GM23248 (cell line): ENCODE results near the gene RASA3. TPM values are rescaled to one million over a fixed set of nuclear protein-coding genes. Genes with fewer than 3 reads are reported as not detected.
A peak's percentile ranks its signal among the peaks of the same experiment; 100 is the strongest.

Experiments
- DNase-seq: peaks from one replicate; pipeline ENCODE4 v3.0.0-alpha.2; 2015
- H2AFZ ChIP-seq: fragments of 200-600 bp; sonication (generic); 2 replicates; pipeline ENCODE4 v1.6.1; 2016; ENCODE audit warnings: antibody characterized with exemption
- H3F3A ChIP-seq: fragments of 200-600 bp; sonication (generic); 2 replicates; pipeline ENCODE4 v1.6.1; 2016; ENCODE audit warnings: mild to moderate bottlenecking, antibody characterized with exemption, mixed run types; ENCODE audit not compliant: insufficient read depth
- H3K27ac ChIP-seq: fragments of 200-600 bp; sonication (generic); 2 replicates; pipeline ENCODE4 v1.5.1; 2016; ENCODE audit warnings: mild to moderate bottlenecking
- H3K27me3 ChIP-seq: fragments of 200-600 bp; sonication (generic); replicated peaks from 2 replicates; pipeline ENCODE4 v1.6.1; 2016; ENCODE audit warnings: mild to moderate bottlenecking; ENCODE audit not compliant: insufficient read depth
- H3K36me3 ChIP-seq: fragments of 200-600 bp; sonication (generic); 2 replicates; pipeline ENCODE4 v1.6.1; 2016; ENCODE audit warnings: low read depth, mild to moderate bottlenecking
- H3K4me1 ChIP-seq: fragments of 200-600 bp; sonication (generic); 2 replicates; pipeline ENCODE4 v1.6.1; 2016; ENCODE audit warnings: mild to moderate bottlenecking; ENCODE audit not compliant: insufficient read depth
- H3K4me2 ChIP-seq: fragments of 200-600 bp; sonication (generic); one replicate; pipeline ENCODE4 v1.6.1; 2016; ENCODE audit warnings: mild to moderate bottlenecking; ENCODE audit not compliant: unreplicated experiment
- H3K4me3 ChIP-seq: fragments of 200-600 bp; sonication (generic); 2 replicates; pipeline ENCODE4 v1.5.1; 2016; ENCODE audit warnings: mild to moderate bottlenecking
- H3K79me2 ChIP-seq: fragments of 200-600 bp; sonication (generic); 2 replicates; pipeline ENCODE4 v1.6.1; 2016; ENCODE audit warnings: mild to moderate bottlenecking; ENCODE audit not compliant: insufficient read depth
- H3K9ac ChIP-seq: fragments of 200-600 bp; sonication (generic); 2 replicates; pipeline ENCODE4 v1.6.1; 2016; ENCODE audit warnings: mild to moderate bottlenecking
- H3K9me2 ChIP-seq: fragments of 200-600 bp; sonication (generic); 2 replicates; pipeline ENCODE4 v1.6.1; 2016; ENCODE audit warnings: mixed run types, mild to moderate bottlenecking, moderate library complexity; ENCODE audit not compliant: insufficient read depth
- H3K9me3 ChIP-seq: fragments of 200-600 bp; sonication (generic); one replicate; pipeline ENCODE4 v1.6.1; 2017; ENCODE audit warnings: low read depth
- H4K20me1 ChIP-seq: fragments of 200-600 bp; sonication (generic); 2 replicates; pipeline ENCODE4 v1.6.0; 2016; ENCODE audit not compliant: insufficient read depth
- EZH2 ChIP-seq: fragments of 200-600 bp; sonication (generic); IDR thresholded peaks from 2 replicates; pipeline ENCODE4 v1.6.1; 2018; ENCODE audit warnings: antibody characterized with exemption, mild to moderate bottlenecking; ENCODE audit not compliant: insufficient read depth, poor library complexity, severe bottlenecking
- EZH2phosphoT487 ChIP-seq: fragments of 200-600 bp; sonication (generic); IDR thresholded peaks from 2 replicates; pipeline ENCODE4 v1.6.1; 2018; ENCODE audit warnings: antibody characterized with exemption, moderate library complexity, mild to moderate bottlenecking, low read depth; ENCODE audit not compliant: insufficient read depth
- WGBS, 2 experiments: methylation state at CpG; one replicate each; pipeline ENCODE4 v1.1.6; 2015 to 2017; ENCODE audit warnings: low lambda C conversion rate in 2 of 2, low coverage in 1 of 2; ENCODE audit errors: missing lambda C conversion rate in 2 of 2; 5-methylcytosine and 5-hydroxymethylcytosine counted together
- in situ Hi-C: fragments of 300-500 bp; cut with MboI; formaldehyde crosslinking; loops from 2 replicates; pipeline ENCODE4 v1.15.0; 2020
- polyA plus RNA-seq: library from polyadenylated mRNA; unstranded; fragments of >200 nt; fragmentation: Nextera tagmentation; extraction: Ambion mirVana; gene quantifications from 2 replicates; pipeline ENCODE4 v1.2.1, GENCODE V29; 2016
- total RNA-seq: library from RNA; depleted of rRNA; stranded (reverse); fragments of >200 nt; shearing (Covaris generic); gene quantifications from 2 replicates; pipeline ENCODE4 v1.2.3, GENCODE V29; 2014

The RASA3 gene
- total and polyA plus RNA-seq, 2 experiments from 2014 or later, result 34.3 to 36.7 TPM

- Histone ChIP-seq H3K4me3 (peak overlapping the region; percentile 66), H3K4me1 (peaks cover 63% of the 10 kb centered on the region), H3K79me2 (peaks cover 61% of the 10 kb centered on the region), H3K27ac (peak overlapping the region; percentile 100), H3K27me3 (no peaks in the 10 kb centered on the region), H3K9me2 (no peaks in the 10 kb centered on the region), H3K9me3 (no peaks in the 10 kb centered on the region), H3F3A (peaks cover 52% of the 10 kb centered on the region), H2AFZ (no peak overlapping the region), H3K4me2 (peak overlapping the region; percentile 81), H3K36me3 (no peaks in the 10 kb centered on the region), H4K20me1 (no peaks in the 10 kb centered on the region), H3K9ac (peak overlapping the region; percentile 95)
- in situ Hi-C loops, result no loop called here
- no peak for TF ChIP-seq EZH2
- no peak for TF ChIP-seq EZH2phosphoT487
- 0 to 1% methylated on average over 24 to 25 of the region's 25 CpGs for WGBS, 2 experiments
- peak; percentile 99 for DNase-seq
These were observed 67.1 kb downstream of the RASA3 start for GRCh38 chr13:114065141-114065925.

GRCh38 chr13:114064450-114065140 is 67.8 kb downstream of the RASA3 start:
- peak; percentile 66 for DNase-seq
- Histone ChIP-seq H3K79me2 (peaks cover 65% of the 10 kb centered on the region), H3K9me3 (no peaks in the 10 kb centered on the region), H3K4me2 (peak overlapping the region; percentile 81), H3K9ac (peak overlapping the region; percentile 95), H3K36me3 (no peaks in the 10 kb centered on the region), H3K27me3 (no peaks in the 10 kb centered on the region), H3K4me3 (peak overlapping the region; percentile 66), H3K9me2 (no peaks in the 10 kb centered on the region), H3K27ac (peak overlapping the region; percentile 100), H3K4me1 (peaks cover 63% of the 10 kb centered on the region), H3F3A (peaks cover 52% of the 10 kb centered on the region), H2AFZ (no peak overlapping the region), H4K20me1 (no peaks in the 10 kb centered on the region)
- in situ Hi-C loops, result no loop called here
- TF ChIP-seq EZH2, result no peak
- no peak for TF ChIP-seq EZH2phosphoT487
- WGBS, 2 experiments, result 3% methylated on average over 20 of the region's 20 CpGs

- peak overlapping the region; percentile 100 for H3K27ac ChIP-seq
- H3K79me2 ChIP-seq, result peaks cover 67% of the 10 kb centered on the region
- no peaks in the 10 kb centered on the region for H3K9me2 ChIP-seq
- no peak overlapping the region for H2AFZ ChIP-seq
- H4K20me1 ChIP-seq, result no peaks in the 10 kb centered on the region
- H3K9me3 ChIP-seq, result no peaks in the 10 kb centered on the region
- H3K27me3 ChIP-seq, result no peaks in the 10 kb centered on the region
- no peaks in the 10 kb centered on the region for H3K36me3 ChIP-seq
- peak overlapping the region; percentile 81 for H3K4me2 ChIP-seq
- peak overlapping the region; percentile 95 for H3K9ac ChIP-seq
- TF ChIP-seq EZH2 (no peak), EZH2phosphoT487 (no peak)
- H3K4me3 ChIP-seq, result peak overlapping the region; percentile 66
- peaks cover 57% of the 10 kb centered on the region for H3K4me1 ChIP-seq
- WGBS, 2 experiments, result 2 to 6% methylated on average over 22 of the region's 22 CpGs
- DNase-seq, result peak; percentile 89
- H3F3A ChIP-seq, result peaks cover 52% of the 10 kb centered on the region
- in situ Hi-C loops, result no loop called here
These were observed 68.6 kb downstream of the RASA3 start for GRCh38 chr13:114063545-114064449.

DNA sequence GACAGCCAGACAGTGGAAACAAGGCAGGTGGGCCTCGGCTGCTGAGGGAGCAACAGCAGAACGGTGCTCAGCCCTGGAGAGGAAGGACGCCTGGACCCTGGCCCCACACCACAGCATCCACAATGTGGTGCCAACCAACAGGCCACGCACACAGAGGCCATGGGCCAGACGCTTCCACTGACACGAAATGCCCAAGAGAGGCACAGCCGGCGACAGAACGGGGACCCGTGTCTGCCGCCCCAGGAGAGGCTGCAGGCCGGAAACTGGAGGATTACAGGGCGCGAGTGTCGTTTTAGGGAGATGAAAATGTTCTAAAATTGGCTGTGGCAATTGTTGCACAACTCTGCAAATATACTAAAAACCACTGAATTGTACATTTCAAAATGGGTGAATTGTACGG is 69.7 kb downstream of the RASA3 start:
- Histone ChIP-seq H3K36me3 (no peaks in the 10 kb centered on the region), H3K27ac (peak overlapping the region; percentile 100), H3K4me2 (peak overlapping the region; percentile 81), H3K9ac (peak overlapping the region; percentile 95), H3K79me2 (peaks cover 67% of the 10 kb centered on the region), H4K20me1 (no peaks in the 10 kb centered on the region), H3F3A (peaks cover 45% of the 10 kb centered on the region), H2AFZ (no peak overlapping the region), H3K4me3 (no peak overlapping the region), H3K27me3 (no peaks in the 10 kb centered on the region), H3K4me1 (peaks cover 46% of the 10 kb centered on the region), H3K9me3 (no peaks in the 10 kb centered on the region), H3K9me2 (no peaks in the 10 kb centered on the region)
- TF ChIP-seq EZH2phosphoT487 (no peak), EZH2 (no peak)
- WGBS, 2 experiments, result 48 to 54% methylated on average over 16 of the region's 16 CpGs
- in situ Hi-C loops, result no loop called here
- peak; percentile 54 for DNase-seq
